Thyroid gland (tissue), 4 donors: ENCODE results near the gene QSOX2.
A peak's percentile ranks its signal among the peaks of the same experiment; 100 is the strongest.

Source experiments
- POLR2A ChIP-seq, 2 donors: fragments of 450-650 bp; IDR thresholded peaks; one replicate each; pipeline ENCODE4 v1.6.1; 2017; ENCODE audit warnings: antibody characterized with exemption in 2 of 2, mild to moderate bottlenecking in 2 of 2, moderate library complexity in 1 of 2
- TF ChIP-seq, protein P1 (sequence below), 6 experiments: fragments of 200-600 bp in 3 of 6; fragments of 450-650 bp in 3 of 6; sonication (generic) in 3 of 6; IDR thresholded peaks; one replicate each; pipeline ENCODE4 v1.5.1; 2016 to 2019; ENCODE audit warnings: antibody characterized with exemption in 6 of 6, mild to moderate bottlenecking in 2 of 6, inconsistent platforms in 1 of 6, moderate library complexity in 1 of 6

DNA sequence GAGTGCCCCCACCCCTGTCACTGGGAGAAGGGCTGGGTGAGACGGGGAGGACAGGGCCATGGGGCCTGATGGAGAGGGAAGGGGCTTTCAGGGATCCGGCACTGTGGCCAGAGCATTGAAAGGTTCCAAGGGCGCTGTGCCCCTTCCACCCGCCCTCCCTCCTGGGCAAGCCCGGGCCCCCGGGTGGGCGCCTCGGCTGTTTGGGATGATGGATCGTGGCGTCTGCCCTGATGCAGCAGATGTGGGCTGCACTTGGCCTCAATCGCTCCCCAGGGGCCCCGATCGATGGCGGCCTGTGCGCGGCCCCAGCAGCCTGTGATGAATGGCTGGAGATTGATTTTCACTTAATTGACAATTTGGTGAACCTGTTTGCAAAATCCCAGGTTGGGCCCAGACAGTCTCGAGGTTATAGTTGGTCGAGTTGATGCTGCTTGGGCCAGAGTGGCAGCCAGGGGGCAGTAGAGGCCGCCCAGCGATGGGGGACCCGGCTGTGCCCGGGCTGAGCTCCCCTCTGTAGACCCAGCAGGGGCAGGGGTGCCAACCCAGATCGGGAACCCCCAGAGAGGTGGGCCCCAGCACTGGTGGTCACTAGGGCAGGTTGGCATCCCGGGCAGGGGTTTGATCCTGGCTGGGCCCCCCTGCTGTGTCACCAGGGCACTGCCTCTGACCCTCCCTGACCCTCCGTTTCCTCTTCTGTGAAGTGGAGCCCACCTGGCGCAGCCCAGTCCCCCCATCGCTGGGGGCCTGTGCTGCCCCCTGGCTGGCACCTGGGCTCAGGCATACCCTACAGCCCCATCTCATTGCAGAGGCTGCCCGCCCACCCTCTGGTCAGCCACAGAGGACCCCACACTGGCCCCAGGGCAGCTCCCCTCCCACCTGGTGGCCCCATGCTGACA lies 75.4 kb downstream of the QSOX2 start:
- TF ChIP-seq, protein P1, sequence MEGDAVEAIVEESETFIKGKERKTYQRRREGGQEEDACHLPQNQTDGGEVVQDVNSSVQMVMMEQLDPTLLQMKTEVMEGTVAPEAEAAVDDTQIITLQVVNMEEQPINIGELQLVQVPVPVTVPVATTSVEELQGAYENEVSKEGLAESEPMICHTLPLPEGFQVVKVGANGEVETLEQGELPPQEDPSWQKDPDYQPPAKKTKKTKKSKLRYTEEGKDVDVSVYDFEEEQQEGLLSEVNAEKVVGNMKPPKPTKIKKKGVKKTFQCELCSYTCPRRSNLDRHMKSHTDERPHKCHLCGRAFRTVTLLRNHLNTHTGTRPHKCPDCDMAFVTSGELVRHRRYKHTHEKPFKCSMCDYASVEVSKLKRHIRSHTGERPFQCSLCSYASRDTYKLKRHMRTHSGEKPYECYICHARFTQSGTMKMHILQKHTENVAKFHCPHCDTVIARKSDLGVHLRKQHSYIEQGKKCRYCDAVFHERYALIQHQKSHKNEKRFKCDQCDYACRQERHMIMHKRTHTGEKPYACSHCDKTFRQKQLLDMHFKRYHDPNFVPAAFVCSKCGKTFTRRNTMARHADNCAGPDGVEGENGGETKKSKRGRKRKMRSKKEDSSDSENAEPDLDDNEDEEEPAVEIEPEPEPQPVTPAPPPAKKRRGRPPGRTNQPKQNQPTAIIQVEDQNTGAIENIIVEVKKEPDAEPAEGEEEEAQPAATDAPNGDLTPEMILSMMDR (IDR thresholded peaks at IDR 0.05): peak in 5 of 6 experiments; percentile 12 to 51 (median 31)
- TF ChIP-seq POLR2A (IDR thresholded peaks at IDR 0.05): no peak
